22Rv1 (cell line): ENCODE data around the gene ENAH.
"Not testable (repeated sequence)": the region's sequence is repeated elsewhere in the genome, so short reads cannot be mapped to it uniquely, and the experiment has no call there.

Source experiments
- H3K27ac ChIP-seq: fragments of 450-650 bp; 2 replicates; pipeline ENCODE4 v1.5.1; 2017
- ZFX ChIP-seq: fragments of 450-650 bp; IDR thresholded peaks from 2 replicates; pipeline ENCODE4 v1.6.1; 2017; ENCODE audit warnings: antibody characterized with exemption, borderline replicate concordance
- TF ChIP-seq, protein P1 (sequence below): fragments of 450-650 bp; IDR thresholded peaks from 2 replicates; pipeline ENCODE4 v1.5.1; 2017; ENCODE audit warnings: mild to moderate bottlenecking

The ENAH gene

DNA sequence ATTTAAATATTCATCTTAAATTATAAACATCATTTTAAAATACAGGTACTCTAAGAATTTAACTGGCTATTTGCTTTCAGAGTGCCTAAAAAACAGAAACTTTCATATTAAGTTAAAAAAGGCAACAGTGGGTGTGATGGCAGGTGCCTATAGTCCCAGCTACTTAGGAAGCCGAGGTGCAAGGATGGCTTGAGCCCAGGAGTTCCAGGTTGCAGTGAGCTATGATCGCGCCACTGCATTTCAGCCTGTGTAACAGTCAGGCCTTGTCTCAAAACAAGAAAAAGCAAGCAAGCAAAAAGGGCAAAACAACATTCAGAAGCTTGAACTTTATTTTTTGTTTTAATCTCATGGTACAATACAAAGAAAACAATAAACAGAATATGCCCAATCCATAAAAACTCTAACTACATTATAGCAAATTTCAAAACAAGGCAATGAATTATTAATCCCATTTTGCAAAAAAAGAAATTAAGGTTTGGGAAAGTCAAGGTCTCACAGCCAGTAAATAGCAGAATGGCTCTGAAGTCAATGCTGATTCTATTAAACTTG lies 15.2 kb downstream of the ENAH start:
- no peak for TF ChIP-seq ZFX
- TF ChIP-seq, protein P1, sequence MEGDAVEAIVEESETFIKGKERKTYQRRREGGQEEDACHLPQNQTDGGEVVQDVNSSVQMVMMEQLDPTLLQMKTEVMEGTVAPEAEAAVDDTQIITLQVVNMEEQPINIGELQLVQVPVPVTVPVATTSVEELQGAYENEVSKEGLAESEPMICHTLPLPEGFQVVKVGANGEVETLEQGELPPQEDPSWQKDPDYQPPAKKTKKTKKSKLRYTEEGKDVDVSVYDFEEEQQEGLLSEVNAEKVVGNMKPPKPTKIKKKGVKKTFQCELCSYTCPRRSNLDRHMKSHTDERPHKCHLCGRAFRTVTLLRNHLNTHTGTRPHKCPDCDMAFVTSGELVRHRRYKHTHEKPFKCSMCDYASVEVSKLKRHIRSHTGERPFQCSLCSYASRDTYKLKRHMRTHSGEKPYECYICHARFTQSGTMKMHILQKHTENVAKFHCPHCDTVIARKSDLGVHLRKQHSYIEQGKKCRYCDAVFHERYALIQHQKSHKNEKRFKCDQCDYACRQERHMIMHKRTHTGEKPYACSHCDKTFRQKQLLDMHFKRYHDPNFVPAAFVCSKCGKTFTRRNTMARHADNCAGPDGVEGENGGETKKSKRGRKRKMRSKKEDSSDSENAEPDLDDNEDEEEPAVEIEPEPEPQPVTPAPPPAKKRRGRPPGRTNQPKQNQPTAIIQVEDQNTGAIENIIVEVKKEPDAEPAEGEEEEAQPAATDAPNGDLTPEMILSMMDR, result no peak
- H3K27ac ChIP-seq, result no peak overlapping the region

DNA sequence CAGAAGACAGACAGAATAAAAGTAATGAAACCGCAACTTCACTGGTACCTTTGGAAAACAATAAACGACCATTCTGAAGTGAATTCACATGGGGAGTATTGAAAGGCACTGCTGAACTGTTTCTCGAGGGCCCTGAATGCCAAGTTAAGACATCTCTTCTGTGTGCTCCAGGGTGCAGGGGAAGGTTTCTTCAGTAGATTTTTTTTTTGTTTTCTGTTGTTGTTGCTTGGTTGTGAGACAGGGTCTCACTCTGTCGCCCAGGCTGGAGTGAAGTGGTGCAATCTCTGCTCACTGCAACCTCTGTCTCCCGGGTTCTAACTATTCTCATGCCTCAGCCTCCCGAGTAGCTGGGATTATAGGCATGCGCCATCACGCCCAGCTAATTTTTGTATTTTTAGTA lies 15.9 kb downstream of the ENAH start:
- not testable (repeated sequence) for H3K27ac ChIP-seq

DNA sequence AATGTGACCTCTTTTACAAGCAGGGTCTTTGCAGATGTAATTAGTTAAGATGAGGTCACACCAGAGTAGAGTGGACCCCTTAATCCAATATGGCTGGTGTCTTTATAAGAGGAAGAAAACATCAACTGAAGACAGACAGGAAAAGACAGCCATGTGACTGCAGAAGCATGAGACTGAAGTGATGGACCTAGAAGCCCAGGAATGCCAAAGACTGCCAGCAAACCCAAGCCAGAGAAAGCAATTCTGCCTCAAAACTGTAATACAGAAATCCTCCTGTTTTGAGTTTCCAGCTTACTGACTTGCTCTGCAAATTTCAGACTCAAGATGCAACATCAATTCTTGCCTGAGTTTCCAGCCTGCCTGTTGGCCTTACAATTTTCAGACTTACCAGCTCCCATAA lies 17.3 kb downstream of the ENAH start:
- no peak for TF ChIP-seq ZFX
- TF ChIP-seq, protein P1, result no peak
- H3K27ac ChIP-seq, result no peak overlapping the region

DNA sequence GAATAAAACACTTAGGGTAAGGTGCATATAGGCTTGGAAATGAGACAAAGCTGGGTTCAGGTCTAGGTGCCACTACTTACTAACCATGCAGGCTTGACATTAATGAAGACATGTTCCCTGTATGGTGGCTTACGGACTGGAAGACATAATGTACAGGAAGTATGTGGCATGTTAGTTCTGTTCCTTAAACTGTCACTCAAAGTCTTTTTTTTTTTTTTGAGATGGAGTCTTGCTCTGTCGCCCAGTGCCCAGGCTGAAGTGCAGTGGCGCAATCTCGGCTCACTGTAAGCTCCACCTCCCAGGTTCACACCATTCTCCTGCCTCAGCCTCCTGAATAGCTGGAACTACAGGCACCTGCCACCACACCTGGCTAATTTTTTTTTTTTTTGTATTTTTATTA lies 20.1 kb downstream of the ENAH start:
- not testable (repeated sequence) for H3K27ac ChIP-seq

DNA sequence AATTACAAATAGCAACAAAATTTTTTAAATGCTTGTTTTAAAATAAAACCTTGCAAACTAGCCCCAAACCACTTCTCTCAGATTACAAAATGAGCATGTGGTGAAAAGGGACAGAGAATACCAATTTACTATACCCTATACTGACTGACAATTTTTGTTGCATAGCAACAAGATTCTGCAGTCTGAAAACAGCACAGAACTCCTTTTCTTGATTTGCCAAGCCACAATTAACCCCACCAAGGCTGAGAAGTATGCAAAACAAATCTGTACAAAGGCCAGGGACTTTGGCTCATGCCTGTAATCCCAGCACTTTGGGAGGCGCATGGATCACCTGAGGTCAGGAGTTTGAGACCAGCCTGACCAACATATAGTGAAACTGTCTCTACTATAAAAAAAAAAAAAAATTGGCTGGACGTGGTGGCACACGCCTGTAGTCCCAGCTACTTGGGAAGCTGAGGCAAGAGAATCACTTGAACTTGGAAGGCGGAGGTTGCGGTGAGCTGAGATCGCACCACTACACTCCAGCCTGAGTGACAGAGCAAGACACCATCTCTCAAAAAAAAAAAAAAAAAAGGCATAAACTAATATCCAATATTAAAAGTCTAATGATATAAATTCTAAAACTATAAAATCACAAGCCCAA lies 21.8 kb downstream of the ENAH start:
- TF ChIP-seq ZFX, result no peak
- TF ChIP-seq, protein P1, result no peak
- H3K27ac ChIP-seq, result no peak overlapping the region

DNA sequence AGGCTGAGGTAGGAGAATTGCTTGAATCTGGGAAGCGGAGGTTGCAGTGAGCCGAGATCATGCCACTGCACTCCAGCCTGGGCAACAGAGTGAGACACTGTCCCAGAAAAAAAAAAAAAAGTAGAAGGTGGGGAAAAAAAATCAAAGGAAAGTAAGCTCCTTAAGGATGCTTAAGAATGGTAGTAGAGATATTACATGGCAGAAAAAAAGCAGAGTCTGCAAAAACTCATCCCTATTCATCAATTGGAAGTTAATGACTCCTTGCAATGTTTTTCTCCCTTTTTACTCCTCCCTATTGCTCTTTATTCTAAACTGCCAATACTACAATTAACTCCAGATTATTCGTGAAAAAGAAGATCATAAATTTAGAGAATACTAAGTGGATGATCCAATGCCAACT lies 23.4 kb downstream of the ENAH start:
- TF ChIP-seq ZFX, result no peak
- TF ChIP-seq, protein P1, result no peak
- no peak overlapping the region for H3K27ac ChIP-seq

DNA sequence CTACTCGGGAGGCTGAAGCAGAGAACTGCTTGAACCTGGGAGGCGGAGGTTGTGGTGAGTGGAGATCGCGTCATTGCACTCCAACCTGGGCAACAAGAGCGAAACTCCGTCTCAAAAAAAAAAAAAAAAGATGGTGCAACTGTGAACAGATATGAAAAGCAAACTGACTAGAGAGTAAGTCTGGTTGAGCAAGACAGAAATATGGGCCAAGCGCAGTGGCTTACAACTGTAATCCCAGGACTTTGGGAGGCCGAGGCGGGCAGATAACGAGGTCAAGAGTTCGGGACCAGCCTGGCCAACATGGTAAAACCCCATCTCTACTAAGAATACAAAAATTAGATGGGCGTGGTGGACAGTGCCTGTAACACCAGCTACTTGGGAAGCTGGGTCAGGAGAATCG lies 24.1 kb downstream of the ENAH start:
- H3K27ac ChIP-seq, result not testable (repeated sequence)

DNA sequence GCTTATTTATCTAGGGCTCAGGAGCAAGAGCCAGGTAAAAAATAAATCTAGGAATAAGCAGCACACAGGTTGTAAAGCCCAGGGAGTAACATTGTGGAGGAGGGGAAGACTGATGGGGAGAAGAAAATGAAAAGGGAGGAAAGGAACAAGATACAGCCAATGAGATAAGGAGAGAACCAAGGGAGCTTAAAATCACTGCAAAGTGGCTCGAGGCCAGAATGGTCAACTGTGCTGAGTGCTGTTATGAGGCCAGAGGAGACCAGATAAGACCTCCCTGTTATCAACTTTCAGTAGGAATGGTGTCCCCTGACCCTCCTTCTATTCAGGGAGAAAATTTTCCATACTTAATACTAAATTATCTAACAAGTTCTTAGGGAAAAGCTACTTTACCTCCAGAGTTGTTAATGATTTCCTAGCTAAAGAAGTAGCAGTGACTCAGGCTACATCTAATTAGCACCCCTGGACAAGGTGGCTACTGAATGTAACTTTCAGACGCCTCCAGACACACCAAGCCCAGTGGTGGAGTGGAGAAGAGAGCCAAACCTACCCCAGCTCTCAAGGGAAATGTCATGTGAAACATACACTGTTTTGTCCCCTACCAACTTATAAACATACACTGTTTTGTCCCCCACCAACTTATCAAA lies 25.5 kb downstream of the ENAH start:
- TF ChIP-seq, protein P1, result no peak
- no peak for TF ChIP-seq ZFX
- H3K27ac ChIP-seq, result no peak overlapping the region

DNA sequence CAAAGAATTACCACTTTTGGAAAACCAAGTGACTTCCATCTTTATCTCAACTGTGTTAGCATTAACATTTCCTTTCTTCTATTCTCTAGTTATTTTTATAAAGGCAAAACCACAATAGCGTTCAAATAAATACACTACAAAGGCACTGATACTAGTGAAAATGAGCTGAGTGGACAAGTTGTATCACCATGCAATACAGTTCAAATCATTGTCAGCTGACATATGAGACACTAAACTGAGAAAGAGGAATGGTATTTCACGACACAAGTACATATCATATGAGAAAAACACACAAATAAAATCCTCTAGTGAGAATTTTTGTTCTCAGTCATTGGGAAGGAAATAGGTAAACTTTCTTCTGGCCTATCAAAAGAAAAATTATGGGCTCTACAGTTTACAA lies 26.2 kb downstream of the ENAH start:
- TF ChIP-seq, protein P1, result no peak
- no peak for TF ChIP-seq ZFX
- H3K27ac ChIP-seq, result no peak overlapping the region
